Measurements from ENCODE around the gene TAS2R8.

- TF ChIP-seq CTCF (conservative IDR thresholded peaks at IDR 0.05 in 1 of 2, IDR thresholded peaks at IDR 0.05 in 1 of 2; ENCODE audit: extremely low read depth in 1 of 2, insufficient read depth in 1 of 2, low read depth in 1 of 2, low read length in 2 of 2), result peak; percentile 68 to 74
- no peak for TF ChIP-seq EZH2 (IDR thresholded peaks at IDR 0.05; ENCODE audit: borderline replicate concordance, low read length)
Measured at GRCh38 chr12:10771132-10771733, 35.9 kb downstream of the TAS2R8 start.
